Ammon's horn (tissue), 1 donor: Measurements from ENCODE around the gene DLG2.
"Not testable (repeated sequence)": the region's sequence is repeated elsewhere in the genome, so short reads cannot be mapped to it uniquely, and the experiment has no call there.

ENCODE experiments used
- DNase-seq: peaks from one replicate; pipeline ENCODE4 v3.0.0-alpha.2; 2016; ENCODE audit warnings: low spot score

DLG2 gene

DNA sequence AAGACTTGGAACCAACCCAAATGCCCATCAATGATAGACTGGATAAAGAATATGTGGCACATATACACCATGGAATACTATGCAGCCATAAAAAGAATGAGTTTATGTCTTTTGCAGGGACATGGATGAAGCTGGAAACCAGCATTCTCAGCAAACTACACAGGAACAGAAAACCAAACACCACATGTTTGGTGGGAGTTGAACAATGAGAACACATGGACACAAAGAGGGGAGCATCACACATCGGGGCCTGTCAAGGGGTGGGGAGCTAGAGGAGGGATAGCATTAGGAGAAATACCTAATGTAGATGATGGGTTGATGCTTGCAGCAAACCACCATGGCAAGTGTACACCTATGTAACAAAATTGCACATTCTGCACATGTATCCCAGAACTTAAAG is 397.4 kb downstream of the DLG2 start:
- not testable (repeated sequence) for DNase-seq

GRCh38 chr11:85196968-85197367 is 430.2 kb downstream of the DLG2 start:
- no peak for DNase-seq

GRCh38 chr11:85195934-85196333 is 431.2 kb downstream of the DLG2 start:
- no peak for DNase-seq

GRCh38 chr11:85187992-85188391 is 439.2 kb downstream of the DLG2 start:
- DNase-seq, result no peak

- DNase-seq, result no peak
Measured at GRCh38 chr11:85184721-85185120, 442.4 kb downstream of the DLG2 start.

GRCh38 chr11:85182441-85183387 is 444.4 kb downstream of the DLG2 start:
- peak; percentile 65 for DNase-seq

DNA sequence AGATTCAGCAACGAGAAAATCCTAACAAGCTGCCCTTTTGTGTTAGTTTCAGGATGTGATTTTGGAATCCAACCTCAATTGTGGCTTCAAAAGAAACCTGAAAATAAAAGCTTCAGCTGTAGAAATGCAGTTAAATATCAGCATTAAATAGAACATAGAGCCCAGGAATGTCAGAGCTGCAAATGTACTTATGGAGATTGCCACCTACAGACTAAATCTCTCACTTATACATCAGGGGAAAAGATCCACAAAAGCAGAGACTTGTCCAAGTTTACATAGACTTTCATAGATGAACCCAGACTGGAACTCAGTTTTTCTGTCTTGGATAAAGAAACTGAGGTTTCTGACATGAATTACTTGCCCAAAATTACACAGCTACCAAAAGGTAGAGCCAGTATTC is 446.6 kb downstream of the DLG2 start:
- no peak for DNase-seq

DNA sequence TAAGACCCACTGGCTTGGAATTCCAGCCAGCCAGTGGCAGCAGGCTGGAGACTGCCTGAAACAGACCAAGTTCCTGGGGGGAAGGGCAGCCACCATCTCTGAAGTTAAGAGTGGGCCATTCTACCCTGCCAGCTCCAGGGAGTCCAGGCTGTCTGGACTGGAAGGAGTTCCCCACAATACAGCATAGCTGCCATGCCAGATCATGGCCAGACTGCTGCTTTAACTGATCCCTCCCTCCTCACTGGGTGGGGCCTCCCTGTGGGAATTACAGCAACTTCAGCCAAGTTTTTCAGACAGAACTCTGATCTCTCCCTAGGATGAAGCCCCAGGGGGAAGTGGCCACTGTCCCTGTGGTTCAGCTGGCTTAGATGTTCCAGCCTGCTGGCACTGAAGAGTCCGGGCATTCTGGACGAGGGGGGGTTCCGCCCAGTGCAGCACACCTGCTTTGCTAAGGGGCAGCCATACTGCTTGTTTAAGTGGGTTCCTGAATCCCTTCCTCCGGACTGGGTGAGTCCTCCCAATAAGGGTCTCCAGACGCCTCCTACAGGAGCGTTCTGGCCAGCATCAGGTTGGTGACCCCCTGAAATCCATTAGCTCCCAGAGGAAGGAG is 455.4 kb downstream of the DLG2 start:
- DNase-seq, result no peak

- DNase-seq, result no peak
Measured at GRCh38 chr11:85170184-85170583, 457.0 kb downstream of the DLG2 start.

DNA sequence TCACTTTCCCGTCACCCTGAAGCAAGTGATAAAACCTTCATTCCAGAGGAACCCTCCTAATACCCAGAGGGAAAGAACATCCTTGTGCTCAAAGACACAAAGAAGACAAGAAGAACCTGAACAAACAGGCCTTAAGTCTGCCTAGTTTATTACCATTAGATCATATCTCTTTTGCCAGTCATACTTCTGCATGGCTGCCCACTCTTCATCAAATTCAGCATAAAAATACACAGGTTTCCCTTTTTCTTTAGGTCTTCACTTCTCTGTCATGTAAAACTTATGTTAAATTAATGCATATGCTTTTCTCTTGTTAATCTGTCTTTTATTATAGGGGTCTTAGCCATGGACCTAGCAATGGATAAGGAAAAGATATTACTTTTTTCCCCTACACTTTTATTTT is 459.7 kb downstream of the DLG2 start:
- DNase-seq, result no peak

DNA sequence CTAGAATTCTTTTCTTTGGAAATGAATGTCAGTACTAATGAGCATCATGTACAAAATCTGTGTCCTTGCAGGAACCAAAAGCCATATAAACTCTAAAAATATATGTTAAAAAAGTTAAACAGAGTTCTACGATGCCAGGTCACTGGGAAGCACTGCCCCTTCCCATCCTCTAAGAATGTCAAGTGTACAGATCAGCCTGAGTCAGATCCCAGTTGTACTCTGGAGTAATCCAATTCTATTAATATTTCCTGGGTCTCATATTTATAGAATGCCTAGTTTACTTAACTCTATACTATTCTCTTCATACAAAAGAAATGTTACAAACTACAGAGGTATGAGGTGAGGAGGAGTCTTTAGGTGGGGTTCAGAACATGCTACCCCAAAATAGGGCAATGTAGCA is 460.1 kb downstream of the DLG2 start:
- DNase-seq, result no peak

GRCh38 chr11:85165819-85166218 is 461.3 kb downstream of the DLG2 start:
- DNase-seq, result no peak

- DNase-seq, result no peak
Measured at GRCh38 chr11:85164743-85165142, 462.4 kb downstream of the DLG2 start.

DNA sequence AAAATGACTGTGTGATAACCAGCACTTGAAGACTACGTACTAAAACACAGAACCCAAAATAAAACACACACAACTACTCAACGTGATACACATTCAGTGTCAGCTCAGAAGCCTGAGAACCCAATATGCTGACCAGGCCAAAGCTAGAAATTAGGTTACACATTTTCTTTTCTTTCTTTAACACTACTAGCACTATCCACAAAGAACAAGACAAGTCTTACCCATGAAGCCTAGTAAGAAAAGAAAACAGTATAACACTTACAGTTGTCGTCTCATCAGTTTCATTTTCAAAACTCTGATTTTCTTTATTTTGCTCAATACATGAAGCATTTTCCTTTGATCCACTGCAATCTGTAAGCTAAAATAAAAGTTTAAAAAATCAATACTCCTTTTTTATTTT is 472.9 kb downstream of the DLG2 start:
- DNase-seq, result no peak

- DNase-seq, result no peak
Measured at GRCh38 chr11:85137597-85137996, 489.5 kb downstream of the DLG2 start.

- no peak for DNase-seq
Measured at GRCh38 chr11:85133636-85134035, 493.5 kb downstream of the DLG2 start.

DNA sequence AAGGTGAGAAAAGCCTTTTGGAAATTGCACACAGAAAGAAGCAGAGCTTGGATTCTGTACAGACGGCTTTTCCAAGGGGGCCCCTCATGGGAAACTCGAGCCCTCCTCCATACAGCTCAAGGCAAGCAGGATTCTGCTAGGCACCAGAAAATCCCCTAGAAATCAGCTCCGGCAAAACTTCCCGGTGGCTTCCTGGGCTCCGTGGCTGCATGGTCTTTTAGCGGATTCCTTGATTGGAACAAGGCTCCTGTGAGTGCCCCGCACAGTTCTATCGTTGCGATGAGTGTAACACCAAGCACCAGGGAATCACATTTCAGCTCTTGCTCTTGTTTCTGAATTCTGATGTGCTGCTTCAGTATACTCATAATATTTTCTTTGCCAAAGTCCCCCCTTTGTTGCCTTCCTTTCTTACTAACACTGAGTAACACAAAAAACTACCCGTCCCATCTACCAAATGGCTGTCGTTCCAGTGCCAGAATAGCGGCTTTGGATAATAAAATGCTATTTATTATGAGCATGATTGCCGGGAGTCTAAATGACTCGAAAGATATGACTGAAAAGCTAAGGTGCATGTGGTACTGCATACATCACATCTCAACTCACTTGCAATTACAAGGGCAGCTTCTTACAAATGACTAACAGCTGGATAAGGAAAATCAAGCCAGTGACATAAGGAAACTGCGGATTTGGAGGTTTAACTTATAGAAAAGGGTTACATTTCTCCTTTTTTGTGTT is 494.1 kb downstream of the DLG2 start:
- DNase-seq, result peak; percentile 29

GRCh38 chr11:85127349-85127748 is 499.8 kb downstream of the DLG2 start:
- DNase-seq, result no peak

DNA sequence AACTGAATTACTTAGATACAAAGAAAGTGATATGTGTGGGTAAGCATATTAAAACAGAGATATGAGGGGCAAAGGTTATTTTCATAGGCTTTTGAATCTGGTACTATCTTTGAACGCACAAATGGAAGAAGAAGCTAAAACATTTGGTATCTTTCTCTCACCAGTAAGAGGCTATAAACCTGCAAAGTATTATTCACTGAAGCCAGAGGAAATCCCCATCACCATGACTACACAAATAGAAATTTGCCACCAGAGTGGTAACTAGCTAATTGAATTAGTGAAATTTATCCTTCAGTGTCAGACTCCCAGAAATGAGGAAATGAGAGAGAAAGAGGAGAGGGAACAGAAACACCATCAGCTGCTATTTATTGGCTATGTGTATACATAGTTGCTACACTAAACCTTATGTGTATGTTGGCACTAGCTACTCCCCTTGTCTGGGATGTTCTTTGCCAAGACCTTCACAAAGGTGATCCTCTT is 503.4 kb downstream of the DLG2 start:
- no peak for DNase-seq

DNA sequence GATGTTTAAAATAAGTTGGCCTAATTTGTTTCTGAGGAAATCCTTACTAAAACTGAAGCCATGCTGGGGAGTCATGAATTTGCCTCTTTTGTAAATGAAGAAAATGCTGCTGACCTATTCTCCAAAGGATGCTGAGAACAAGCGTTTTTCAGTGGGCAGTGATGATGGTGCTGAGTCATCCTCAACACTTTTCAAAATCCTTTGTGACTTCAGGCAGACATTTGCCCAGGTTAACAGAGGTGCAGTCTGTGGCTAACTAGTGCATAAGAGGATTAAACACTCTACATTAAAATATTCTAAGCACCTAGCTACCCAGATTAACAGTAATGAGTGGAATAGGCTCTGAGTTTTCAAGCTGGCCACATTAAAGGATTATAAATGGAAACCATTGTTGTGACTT is 509.0 kb downstream of the DLG2 start:
- DNase-seq, result no peak

- no peak for DNase-seq
Measured at GRCh38 chr11:85115798-85116197, 511.3 kb downstream of the DLG2 start.

GRCh38 chr11:85114786-85115185 is 512.4 kb downstream of the DLG2 start:
- DNase-seq, result no peak

DNA sequence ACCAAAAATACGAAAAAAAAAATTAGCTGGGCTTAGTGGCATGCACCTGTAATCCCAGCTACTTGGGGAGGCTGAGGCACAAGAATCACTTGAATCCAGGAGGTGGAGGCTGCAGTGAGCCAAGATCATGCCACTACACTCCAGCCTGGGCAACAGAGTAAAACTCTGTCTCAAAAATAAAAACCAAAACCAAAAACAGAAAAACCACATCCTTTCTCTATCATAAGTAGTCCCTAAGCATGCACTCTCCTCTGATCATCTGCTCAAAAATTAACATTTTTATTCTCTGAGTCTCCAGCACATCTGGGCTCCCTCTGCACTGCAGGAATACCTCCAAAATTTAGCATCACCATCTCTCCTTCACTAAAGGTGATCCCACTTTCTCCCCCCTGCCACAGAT is 516.9 kb downstream of the DLG2 start:
- not testable (repeated sequence) for DNase-seq
